ENCODE results near the gene STARD13.

DNA sequence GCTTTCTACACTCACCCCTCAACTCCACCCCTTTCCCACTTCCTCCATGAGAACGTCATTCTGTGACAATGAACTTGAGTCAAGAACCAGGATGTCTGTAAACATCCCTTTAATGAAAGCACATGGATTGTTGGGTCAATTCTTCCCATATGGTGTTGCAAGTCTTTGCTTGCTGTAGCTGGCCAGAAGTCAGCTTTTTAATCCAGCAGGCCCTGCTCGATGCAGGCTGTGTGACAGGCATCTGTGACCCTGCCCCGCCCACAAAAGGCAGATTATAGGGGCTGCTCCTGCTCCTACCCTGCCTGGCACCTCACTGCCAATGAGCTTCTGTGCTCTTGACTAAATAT is 78.0 kb downstream of the STARD13 start:
- TF ChIP-seq, protein P1, sequence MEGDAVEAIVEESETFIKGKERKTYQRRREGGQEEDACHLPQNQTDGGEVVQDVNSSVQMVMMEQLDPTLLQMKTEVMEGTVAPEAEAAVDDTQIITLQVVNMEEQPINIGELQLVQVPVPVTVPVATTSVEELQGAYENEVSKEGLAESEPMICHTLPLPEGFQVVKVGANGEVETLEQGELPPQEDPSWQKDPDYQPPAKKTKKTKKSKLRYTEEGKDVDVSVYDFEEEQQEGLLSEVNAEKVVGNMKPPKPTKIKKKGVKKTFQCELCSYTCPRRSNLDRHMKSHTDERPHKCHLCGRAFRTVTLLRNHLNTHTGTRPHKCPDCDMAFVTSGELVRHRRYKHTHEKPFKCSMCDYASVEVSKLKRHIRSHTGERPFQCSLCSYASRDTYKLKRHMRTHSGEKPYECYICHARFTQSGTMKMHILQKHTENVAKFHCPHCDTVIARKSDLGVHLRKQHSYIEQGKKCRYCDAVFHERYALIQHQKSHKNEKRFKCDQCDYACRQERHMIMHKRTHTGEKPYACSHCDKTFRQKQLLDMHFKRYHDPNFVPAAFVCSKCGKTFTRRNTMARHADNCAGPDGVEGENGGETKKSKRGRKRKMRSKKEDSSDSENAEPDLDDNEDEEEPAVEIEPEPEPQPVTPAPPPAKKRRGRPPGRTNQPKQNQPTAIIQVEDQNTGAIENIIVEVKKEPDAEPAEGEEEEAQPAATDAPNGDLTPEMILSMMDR (conservative IDR thresholded peaks at IDR 0.05; ENCODE audit: low read length) = no peak
- no peak for TF ChIP-seq EZH2phosphoT487 (IDR thresholded peaks at IDR 0.05; ENCODE audit: borderline replicate concordance, low read depth, low read length)

Data from OCI-LY7 (cell line).